Ishikawa (cell line): Measurements from ENCODE around the gene FRMD5.

Experiments used
- EP300 ChIP-seq: IDR thresholded peaks from 2 replicates; pipeline ENCODE4 v1.6.1; 2012; ENCODE audit warnings: borderline replicate concordance
- NFIC ChIP-seq: IDR thresholded peaks from 2 replicates; pipeline ENCODE4 v1.6.1; 2012
- RAD21 ChIP-seq: IDR thresholded peaks from 2 replicates; pipeline ENCODE4 v1.6.1; 2012; ENCODE audit warnings: low read depth
- TF ChIP-seq, protein P1 (sequence below): IDR thresholded peaks from 2 replicates; pipeline ENCODE4 v1.6.1; 2012; ENCODE audit warnings: low read depth, mild to moderate bottlenecking

- TF ChIP-seq RAD21: no peak
- TF ChIP-seq, protein P1, sequence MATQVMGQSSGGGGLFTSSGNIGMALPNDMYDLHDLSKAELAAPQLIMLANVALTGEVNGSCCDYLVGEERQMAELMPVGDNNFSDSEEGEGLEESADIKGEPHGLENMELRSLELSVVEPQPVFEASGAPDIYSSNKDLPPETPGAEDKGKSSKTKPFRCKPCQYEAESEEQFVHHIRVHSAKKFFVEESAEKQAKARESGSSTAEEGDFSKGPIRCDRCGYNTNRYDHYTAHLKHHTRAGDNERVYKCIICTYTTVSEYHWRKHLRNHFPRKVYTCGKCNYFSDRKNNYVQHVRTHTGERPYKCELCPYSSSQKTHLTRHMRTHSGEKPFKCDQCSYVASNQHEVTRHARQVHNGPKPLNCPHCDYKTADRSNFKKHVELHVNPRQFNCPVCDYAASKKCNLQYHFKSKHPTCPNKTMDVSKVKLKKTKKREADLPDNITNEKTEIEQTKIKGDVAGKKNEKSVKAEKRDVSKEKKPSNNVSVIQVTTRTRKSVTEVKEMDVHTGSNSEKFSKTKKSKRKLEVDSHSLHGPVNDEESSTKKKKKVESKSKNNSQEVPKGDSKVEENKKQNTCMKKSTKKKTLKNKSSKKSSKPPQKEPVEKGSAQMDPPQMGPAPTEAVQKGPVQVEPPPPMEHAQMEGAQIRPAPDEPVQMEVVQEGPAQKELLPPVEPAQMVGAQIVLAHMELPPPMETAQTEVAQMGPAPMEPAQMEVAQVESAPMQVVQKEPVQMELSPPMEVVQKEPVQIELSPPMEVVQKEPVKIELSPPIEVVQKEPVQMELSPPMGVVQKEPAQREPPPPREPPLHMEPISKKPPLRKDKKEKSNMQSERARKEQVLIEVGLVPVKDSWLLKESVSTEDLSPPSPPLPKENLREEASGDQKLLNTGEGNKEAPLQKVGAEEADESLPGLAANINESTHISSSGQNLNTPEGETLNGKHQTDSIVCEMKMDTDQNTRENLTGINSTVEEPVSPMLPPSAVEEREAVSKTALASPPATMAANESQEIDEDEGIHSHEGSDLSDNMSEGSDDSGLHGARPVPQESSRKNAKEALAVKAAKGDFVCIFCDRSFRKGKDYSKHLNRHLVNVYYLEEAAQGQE: no peak
- no peak for TF ChIP-seq NFIC
- no peak for TF ChIP-seq EP300
These were observed 13.9 kb upstream of the FRMD5 start for GRCh38 chr15:44208956-44209355.
